ENCODE measurements around the gene ZNF141.
A peak's percentile ranks its signal among the peaks of the same experiment; 100 is the strongest.
"Not testable (repeated sequence)": the region's sequence is repeated elsewhere in the genome, so short reads cannot be mapped to it uniquely, and the experiment has no call there.

ZNF141 gene

DNA sequence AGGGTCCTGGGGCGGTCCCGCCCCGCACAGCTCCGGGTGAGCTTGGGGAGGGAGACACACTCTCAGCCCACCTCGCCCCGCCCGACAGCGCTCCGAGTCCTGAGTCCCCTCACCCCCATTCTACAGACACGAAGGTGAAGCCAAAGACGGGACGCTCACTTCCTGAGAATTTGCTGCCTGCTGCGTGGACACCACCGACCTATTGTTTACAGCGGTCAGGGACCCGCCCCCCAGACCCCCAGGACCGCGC lies 796 bp upstream of the ZNF141 start:
- in situ Hi-C loops (cut with HindIII; ENCODE audit: low pct_unique_long_range_greater_than_20kb, low sequenced_read_pairs) = no loop called here
- DNase-seq (ENCODE audit: low read depth in 1 of 2, low spot score in 1 of 2) = no peak
- no peak for TF ChIP-seq JUND (IDR thresholded peaks at IDR 0.05; ENCODE audit: low read depth)

DNA sequence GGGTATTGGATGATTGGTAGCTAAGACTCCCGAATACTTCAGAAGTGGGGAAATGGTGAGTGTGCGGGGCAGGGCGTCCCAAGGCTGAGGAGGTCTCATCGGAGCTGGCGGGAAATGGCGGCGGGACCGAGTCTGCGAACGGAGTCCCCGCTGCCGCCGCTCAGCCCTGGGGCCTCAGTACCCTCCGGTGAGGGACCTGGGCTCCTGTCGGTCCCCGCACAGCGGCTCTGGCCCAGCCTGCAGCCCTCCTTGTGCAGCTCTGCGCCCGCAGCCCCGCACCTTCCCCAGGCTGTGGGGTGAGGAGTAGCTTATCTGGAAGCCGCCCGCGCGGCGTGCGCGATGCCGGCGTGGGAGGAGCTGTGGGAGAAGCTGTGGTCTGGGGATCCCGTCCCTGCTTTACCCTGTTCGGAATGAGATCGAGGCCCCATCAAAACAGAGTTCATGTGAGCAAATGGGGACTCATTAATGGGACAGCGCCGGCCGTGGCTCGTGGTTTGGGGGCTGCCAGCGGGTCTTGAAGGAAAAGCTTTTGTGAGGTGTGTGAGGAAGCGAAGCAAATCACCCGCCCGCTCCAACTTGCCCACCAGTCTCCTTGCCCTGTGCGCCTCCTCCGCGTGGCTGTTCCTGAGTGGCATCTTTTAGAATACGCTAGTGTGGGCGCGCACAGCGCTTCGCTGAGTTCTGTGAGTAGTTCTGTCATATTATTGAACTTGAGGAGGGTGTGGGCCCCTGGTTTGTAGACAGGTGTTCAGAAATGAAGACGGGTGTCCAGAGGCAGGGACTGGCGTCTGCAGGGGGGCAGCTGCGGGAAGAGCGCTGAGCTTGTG lies 531 bp downstream of the ZNF141 start:
- peak in 1 of 2 experiments; percentile 36 for DNase-seq (ENCODE audit: low read depth in 1 of 2, low spot score in 1 of 2)
- TF ChIP-seq JUND (IDR thresholded peaks at IDR 0.05; ENCODE audit: low read depth) = no peak
- in situ Hi-C loops (cut with HindIII; ENCODE audit: low pct_unique_long_range_greater_than_20kb, low sequenced_read_pairs) = no loop called here

DNA sequence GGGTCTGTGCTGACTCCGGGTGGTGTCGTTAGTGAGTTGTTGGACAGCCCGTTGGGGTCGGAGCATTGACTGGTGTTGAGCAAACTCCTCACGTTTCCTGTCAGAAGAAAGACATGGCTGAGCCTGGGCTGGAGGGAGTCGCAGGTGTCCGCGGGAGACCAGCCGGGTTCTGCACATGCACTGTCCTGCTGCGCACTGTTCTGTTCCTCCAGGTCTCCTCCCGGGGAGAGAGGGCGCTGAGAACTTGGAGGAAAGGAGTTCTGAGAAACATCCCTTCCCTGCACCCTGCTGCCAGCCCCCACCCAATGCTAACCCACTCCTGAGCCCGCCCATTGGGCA lies 1.1 kb downstream of the ZNF141 start:
- in situ Hi-C loops (cut with HindIII; ENCODE audit: low pct_unique_long_range_greater_than_20kb, low sequenced_read_pairs) = no loop called here
- peak in 1 of 2 experiments; percentile 22 for DNase-seq (ENCODE audit: low read depth in 1 of 2, low spot score in 1 of 2)
- TF ChIP-seq JUND (IDR thresholded peaks at IDR 0.05; ENCODE audit: low read depth) = no peak

DNA sequence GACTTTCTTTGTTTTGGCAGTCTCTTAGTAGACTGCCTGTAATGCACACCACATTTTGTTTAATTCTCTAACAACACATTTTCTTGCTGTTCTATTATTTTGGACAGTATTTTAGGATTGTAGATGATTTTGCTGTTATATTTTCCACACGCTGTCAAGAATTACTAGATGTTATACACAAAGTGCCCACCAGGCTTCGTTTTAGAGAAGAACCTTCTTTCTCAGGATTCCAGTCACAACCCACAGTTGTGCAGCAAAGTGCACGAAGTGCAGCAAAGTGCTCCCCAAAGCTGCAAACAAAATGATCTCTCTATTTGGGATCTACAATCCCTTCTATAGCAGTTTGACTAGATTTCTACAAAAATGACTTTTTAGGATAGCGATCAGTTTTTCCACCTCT lies 2.4 kb downstream of the ZNF141 start:
- DNase-seq (ENCODE audit: low read depth in 1 of 2, low spot score in 1 of 2) = peak in 1 of 2 experiments; percentile 23
- TF ChIP-seq JUND (IDR thresholded peaks at IDR 0.05; ENCODE audit: low read depth) = no peak
- in situ Hi-C loops (cut with HindIII; ENCODE audit: low pct_unique_long_range_greater_than_20kb, low sequenced_read_pairs) = no loop called here

DNA sequence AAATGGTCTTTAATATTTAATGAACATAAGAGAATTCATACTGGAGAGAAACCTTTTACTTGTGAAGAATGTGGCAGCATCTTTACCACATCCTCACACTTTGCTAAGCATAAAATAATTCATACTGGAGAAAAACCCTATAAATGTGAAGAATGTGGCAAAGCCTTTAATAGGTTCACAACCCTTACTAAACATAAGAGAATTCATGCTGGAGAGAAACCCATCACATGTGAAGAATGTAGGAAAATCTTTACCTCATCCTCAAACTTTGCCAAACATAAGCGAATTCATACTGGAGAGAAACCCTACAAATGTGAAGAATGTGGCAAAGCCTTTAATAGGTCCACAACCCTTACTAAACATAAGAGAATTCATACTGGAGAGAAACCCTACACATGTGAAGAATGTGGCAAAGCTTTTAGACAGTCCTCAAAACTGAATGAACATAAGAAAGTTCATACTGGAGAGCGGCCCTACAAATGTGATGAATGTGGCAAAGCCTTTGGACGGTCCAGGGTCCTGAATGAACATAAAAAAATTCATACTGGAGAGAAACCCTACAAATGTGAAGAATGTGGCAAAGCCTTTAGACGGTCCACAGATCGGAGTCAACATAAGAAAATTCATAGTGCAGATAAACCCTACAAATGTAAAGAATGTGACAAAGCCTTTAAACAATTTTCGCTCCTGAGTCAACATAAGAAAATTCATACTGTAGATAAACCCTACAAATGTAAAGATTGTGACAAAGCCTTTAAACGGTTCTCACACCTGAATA lies 35.6 kb downstream of the ZNF141 start:
- in situ Hi-C loops (cut with HindIII; ENCODE audit: low pct_unique_long_range_greater_than_20kb, low sequenced_read_pairs) = no loop called here
- TF ChIP-seq JUND (IDR thresholded peaks at IDR 0.05; ENCODE audit: low read depth) = no peak
- DNase-seq (ENCODE audit: low read depth in 1 of 2, low spot score in 1 of 2) = no peak

DNA sequence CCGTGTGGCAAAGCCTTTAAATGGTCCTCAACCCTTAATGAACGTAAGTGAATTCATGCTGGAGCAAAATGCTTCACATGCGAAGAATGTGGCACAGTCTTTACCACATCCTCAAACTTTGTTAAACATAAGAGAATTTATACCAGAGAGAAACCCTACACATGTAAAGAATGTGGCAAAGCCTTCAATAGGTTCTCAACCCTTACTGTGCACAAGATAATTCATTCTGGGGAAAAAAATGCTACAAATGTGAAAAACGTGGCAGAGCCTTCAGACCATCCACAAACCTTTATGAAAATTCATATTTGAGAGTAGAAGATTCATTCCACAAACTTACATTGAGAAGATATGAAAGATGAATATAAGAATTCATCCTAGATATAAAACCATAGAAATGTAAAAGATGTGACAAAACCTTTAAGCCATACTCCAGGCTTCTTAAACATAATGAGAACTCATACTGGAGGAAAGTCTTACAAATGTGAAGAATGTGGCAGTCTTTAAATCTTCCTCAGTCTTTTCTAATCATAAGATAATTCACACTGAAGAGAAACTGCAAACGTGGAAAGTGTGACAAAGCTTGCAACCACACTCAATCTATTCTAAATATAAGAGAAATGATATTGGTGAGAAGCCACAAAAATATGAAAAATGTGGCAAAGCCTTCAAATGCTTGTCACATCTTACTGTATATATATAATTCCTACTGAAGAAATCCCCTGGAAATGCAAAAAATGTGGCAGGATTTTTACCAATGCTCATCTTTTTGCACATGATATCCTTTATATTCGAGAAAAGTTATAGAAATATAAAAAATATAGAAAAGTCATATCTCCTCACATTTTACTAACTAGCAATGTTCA lies 36.9 kb downstream of the ZNF141 start:
- no peak for TF ChIP-seq JUND (IDR thresholded peaks at IDR 0.05; ENCODE audit: low read depth)
- in situ Hi-C loops (cut with HindIII; ENCODE audit: low pct_unique_long_range_greater_than_20kb, low sequenced_read_pairs) = no loop called here

DNA sequence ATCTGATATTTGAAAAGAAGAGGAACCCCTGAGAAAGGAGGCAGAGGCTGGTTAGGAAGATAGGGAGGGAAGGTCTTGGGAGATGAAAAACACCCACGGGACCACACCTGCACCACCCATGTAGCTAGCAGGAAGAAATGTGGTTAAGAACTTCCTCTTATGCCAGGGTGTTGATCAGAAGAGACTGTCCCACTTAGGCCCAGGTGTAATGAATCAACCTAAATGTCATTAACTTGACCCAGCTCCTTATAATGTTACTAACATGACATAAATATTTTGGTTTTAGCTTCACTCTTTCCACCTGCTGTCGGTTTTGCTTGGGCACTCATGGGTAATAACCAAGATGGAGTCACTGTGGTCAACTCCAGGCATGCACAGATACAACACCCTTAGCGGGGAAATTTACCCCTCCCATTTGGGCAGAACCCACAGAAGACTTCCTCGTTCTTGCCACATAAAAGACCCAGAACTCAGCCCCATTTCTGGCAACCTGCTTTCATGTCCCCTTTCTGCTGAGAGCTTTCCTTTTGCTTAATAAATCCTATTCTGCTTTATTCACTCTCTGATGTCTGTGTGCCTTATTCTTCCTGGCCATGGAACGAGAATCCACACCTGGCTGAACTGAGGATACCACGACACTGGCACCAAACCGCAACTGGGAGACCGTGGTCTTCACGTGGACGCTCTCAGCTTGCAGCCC lies 46.8 kb downstream of the ZNF141 start:
- in situ Hi-C loops (cut with HindIII; ENCODE audit: low pct_unique_long_range_greater_than_20kb, low sequenced_read_pairs) = no loop called here
- TF ChIP-seq JUND (IDR thresholded peaks at IDR 0.05; ENCODE audit: low read depth) = no peak
- DNase-seq (ENCODE audit: low read depth in 1 of 2, low spot score in 1 of 2) = no peak

More for the DNA sequence above, 36.9 kb downstream of the ZNF141 start:
- no peak for DNase-seq (ENCODE audit: low read depth in 1 of 2, low spot score in 1 of 2)

DNA sequence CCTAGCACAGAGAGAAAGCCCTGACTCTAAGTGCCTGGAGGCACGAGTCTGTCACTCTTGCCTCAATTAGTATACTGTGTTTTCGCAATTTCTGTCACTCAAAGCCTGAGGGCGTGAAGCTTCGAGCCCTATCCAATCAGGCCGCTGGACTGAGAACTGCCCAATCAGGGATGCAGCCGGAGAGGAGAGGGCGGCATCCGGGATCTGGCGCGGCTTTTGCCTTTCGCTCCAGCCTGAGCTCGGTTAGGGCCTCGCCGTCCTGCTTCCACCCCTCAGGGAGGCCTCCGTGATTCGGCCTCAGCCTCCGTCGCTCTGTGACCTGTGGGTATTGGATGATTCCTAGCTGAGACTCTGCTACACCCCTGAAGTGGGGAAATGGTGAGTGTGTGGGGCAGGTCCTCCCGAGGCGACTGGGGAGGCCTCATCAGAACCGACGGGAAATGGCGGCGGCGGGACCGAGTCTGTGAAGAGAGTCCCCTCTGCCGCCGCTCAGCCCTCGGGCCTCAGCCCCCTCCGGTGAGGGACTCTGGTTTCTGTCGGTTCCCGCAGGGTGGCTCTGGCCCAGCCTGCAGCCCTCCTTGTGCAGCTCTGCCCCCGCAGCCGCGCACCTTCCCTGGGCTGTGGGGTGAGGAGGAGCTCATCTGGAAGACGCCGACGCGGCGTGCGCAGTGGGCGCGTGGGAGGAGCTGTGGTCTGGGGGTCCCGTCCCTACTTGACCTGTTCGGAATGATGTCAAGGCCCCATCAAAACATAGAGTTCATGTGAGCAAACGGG lies 48.5 kb downstream of the ZNF141 start:
- no peak for DNase-seq (ENCODE audit: low read depth in 1 of 2, low spot score in 1 of 2)
- no peak for TF ChIP-seq JUND (IDR thresholded peaks at IDR 0.05; ENCODE audit: low read depth)
- in situ Hi-C loops (cut with HindIII; ENCODE audit: low pct_unique_long_range_greater_than_20kb, low sequenced_read_pairs) = no loop called here

DNA sequence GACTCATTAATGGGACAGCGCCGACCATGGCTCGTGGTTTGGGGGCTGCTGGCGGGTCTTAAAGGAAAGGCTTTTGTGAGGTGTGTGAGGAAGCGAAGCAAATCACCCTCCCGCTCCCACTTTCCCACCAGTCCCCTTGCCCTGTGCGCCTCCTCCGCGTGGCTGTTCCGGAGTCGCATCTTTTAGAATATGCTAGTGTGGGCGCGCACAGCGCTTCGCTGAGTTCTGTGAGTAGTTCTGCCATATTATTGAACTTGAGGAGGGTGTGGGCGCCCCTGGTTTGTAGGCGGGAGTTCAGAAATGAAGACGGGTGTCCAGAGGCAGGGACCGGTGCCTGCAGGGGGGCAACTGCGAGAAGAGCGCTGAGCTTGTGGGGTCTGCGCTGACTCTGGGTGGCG lies 49.1 kb downstream of the ZNF141 start:
- in situ Hi-C loops (cut with HindIII; ENCODE audit: low pct_unique_long_range_greater_than_20kb, low sequenced_read_pairs) = no loop called here
- no peak for TF ChIP-seq JUND (IDR thresholded peaks at IDR 0.05; ENCODE audit: low read depth)
- DNase-seq (ENCODE audit: low read depth in 1 of 2, low spot score in 1 of 2) = no peak

DNA sequence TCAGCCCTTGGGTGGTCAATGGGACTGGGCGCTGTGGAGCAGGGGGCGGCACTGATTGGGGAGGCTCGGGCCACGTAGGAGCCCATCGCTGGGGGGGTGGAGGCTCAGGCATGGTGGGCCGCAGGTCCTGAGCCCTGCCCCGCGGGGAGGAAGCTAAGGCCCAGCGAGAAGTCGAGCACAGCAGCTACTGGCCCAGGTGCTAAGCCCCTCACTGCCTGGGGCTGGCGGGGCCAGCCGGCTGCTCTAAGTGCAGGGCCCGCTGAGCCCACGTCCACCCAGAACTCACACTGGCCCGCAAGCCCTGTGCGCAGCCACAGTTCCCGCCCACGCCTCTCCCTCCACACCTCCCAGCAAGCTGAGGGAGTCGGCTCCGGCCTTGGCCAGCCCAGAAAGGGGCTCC lies 66.4 kb downstream of the ZNF141 start:
- no peak for TF ChIP-seq JUND (IDR thresholded peaks at IDR 0.05; ENCODE audit: low read depth)
- DNase-seq (ENCODE audit: low read depth in 1 of 2, low spot score in 1 of 2) = no peak
- in situ Hi-C loops (cut with HindIII; ENCODE audit: low pct_unique_long_range_greater_than_20kb, low sequenced_read_pairs) = no loop called here

DNA sequence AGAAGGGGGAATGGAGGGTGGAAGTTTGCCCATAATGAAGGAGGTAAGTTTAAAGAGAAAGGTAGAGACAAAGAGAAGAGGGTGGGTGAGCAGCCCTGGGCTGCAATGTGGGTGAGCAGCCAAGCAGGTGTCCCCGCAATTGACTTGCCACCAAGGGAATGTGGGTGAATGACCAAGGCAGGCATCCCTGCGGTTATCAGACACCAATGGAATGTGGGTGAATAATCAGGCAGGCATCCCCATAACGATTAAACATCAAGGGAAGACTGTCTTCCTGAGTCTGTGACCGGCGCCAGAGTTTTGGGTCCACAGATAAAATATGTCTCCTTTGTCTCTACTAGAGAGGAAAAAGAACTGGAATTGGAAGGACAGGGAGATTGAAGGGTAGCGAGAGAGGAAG lies 70.7 kb downstream of the ZNF141 start:
- in situ Hi-C loops (cut with HindIII; ENCODE audit: low pct_unique_long_range_greater_than_20kb, low sequenced_read_pairs); DNase-seq (ENCODE audit: low read depth in 1 of 2, low spot score in 1 of 2): not testable (repeated sequence)

DNA sequence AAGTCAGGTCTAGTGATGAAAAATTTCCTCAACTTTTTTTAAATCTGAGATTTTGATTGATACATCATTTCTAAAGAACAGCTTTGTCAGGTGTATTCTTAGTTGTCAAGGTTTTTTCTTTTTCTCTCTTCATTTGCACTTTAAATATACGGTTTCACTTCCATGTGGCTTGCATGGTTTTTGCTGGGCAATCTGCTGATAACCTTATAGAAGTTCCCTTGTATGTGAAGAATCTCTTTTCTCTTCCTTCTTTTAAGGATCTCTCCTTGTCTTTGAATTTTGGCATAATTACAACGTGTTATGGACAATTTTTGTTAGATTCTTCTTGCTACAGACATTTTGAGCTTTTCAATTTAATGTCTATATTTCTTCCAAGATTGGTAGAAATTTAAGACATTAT lies 85.0 kb downstream of the ZNF141 start:
- no peak for TF ChIP-seq JUND (IDR thresholded peaks at IDR 0.05; ENCODE audit: low read depth)
- no peak for DNase-seq (ENCODE audit: low read depth in 1 of 2, low spot score in 1 of 2)
- in situ Hi-C loops (cut with HindIII; ENCODE audit: low pct_unique_long_range_greater_than_20kb, low sequenced_read_pairs) = no loop called here
